Measurements from ENCODE around the gene RCC1. TPM values are rescaled to one million over a fixed set of nuclear protein-coding genes. Genes with fewer than 3 reads are reported as not detected.
"Not testable (repeated sequence)": the region's sequence is repeated elsewhere in the genome, so short reads cannot be mapped to it uniquely, and the experiment has no call there.

RCC1 gene
- polyA plus RNA-seq, 1 donor, result 46.2 TPM

GRCh38 chr1:28510273-28510969 lies 4.6 kb downstream of the RCC1 start:
- H3K4me3 ChIP-seq (ENCODE audit: low read length), result no peak overlapping the region
- peaks cover 22% of the 10 kb centered on the region for H3K4me1 ChIP-seq (ENCODE audit: control insufficient read depth, insufficient read depth, low read length)
- H3K36me3 ChIP-seq (ENCODE audit: control insufficient read depth, insufficient read depth, low read length), result peaks cover 52% of the 10 kb centered on the region
- peak overlapping the region; percentile 80 for H3K27ac ChIP-seq (ENCODE audit: low read length)
- no peaks in the 10 kb centered on the region for H3K27me3 ChIP-seq (ENCODE audit: control insufficient read depth, insufficient read depth, low read length)
- DNase-seq, result no peak
- no CpG with 5 or more reads among the region's 8 CpGs for WGBS (ENCODE audit: insufficient coverage, low lambda C conversion rate)
- no peaks in the 10 kb centered on the region for H3K9me3 ChIP-seq (ENCODE audit: control insufficient read depth, low read depth, low read length)

- DNase-seq, result no peak
- Histone ChIP-seq H3K4me1 (ENCODE audit: control insufficient read depth, insufficient read depth, low read length) (peaks cover 22% of the 10 kb centered on the region), H3K36me3 (ENCODE audit: control insufficient read depth, insufficient read depth, low read length) (peaks cover 52% of the 10 kb centered on the region), H3K9me3 (ENCODE audit: control insufficient read depth, low read depth, low read length) (no peaks in the 10 kb centered on the region), H3K27me3 (ENCODE audit: control insufficient read depth, insufficient read depth, low read length) (no peaks in the 10 kb centered on the region), H3K27ac (ENCODE audit: low read length) (no peak overlapping the region), H3K4me3 (ENCODE audit: low read length) (no peak overlapping the region)
- WGBS (ENCODE audit: insufficient coverage, low lambda C conversion rate), result no CpG with 5 or more reads among the region's 2 CpGs
Observed at GRCh38 chr1:28510970-28511440, 5.2 kb downstream of the RCC1 start.

- Histone ChIP-seq H3K27ac (ENCODE audit: low read length) (no peak overlapping the region), H3K4me3 (ENCODE audit: low read length) (no peak overlapping the region), H3K4me1 (ENCODE audit: control insufficient read depth, insufficient read depth, low read length) (peaks cover 22% of the 10 kb centered on the region), H3K9me3 (ENCODE audit: control insufficient read depth, low read depth, low read length) (no peaks in the 10 kb centered on the region), H3K27me3 (ENCODE audit: control insufficient read depth, insufficient read depth, low read length) (no peaks in the 10 kb centered on the region), H3K36me3 (ENCODE audit: control insufficient read depth, insufficient read depth, low read length) (peaks cover 52% of the 10 kb centered on the region)
- WGBS (ENCODE audit: insufficient coverage, low lambda C conversion rate), result 65% methylated on average over 2 of the region's 7 CpGs
- DNase-seq, result no peak
Observed at GRCh38 chr1:28512058-28512611, 6.3 kb downstream of the RCC1 start.

GRCh38 chr1:28514445-28514933 lies 8.6 kb downstream of the RCC1 start:
- Histone ChIP-seq H3K4me1 (ENCODE audit: control insufficient read depth, insufficient read depth, low read length) (peaks cover 22% of the 10 kb centered on the region), H3K36me3 (ENCODE audit: control insufficient read depth, insufficient read depth, low read length) (peaks cover 33% of the 10 kb centered on the region)
- not testable (repeated sequence) for H3K27ac ChIP-seq (ENCODE audit: low read length); DNase-seq; H3K27me3 ChIP-seq (ENCODE audit: control insufficient read depth, insufficient read depth, low read length); H3K9me3 ChIP-seq (ENCODE audit: control insufficient read depth, low read depth, low read length); H3K4me3 ChIP-seq (ENCODE audit: low read length)
- no CpG with 5 or more reads among the region's 13 CpGs for WGBS (ENCODE audit: insufficient coverage, low lambda C conversion rate)

- Histone ChIP-seq H3K4me3 (ENCODE audit: low read length) (no peak overlapping the region), H3K27me3 (ENCODE audit: control insufficient read depth, insufficient read depth, low read length) (no peaks in the 10 kb centered on the region), H3K36me3 (ENCODE audit: control insufficient read depth, insufficient read depth, low read length) (peaks cover 22% of the 10 kb centered on the region), H3K9me3 (ENCODE audit: control insufficient read depth, low read depth, low read length) (no peaks in the 10 kb centered on the region), H3K4me1 (ENCODE audit: control insufficient read depth, insufficient read depth, low read length) (peaks cover 11% of the 10 kb centered on the region), H3K27ac (ENCODE audit: low read length) (no peak overlapping the region)
- no peak for DNase-seq
- WGBS (ENCODE audit: insufficient coverage, low lambda C conversion rate), result no CpG with 5 or more reads among the region's 1 CpG
Observed at GRCh38 chr1:28516518-28516956, 10.7 kb downstream of the RCC1 start.

- no CpG with 5 or more reads among the region's 7 CpGs for WGBS (ENCODE audit: insufficient coverage, low lambda C conversion rate)
- Histone ChIP-seq H3K9me3 (ENCODE audit: control insufficient read depth, low read depth, low read length) (no peaks in the 10 kb centered on the region), H3K27me3 (ENCODE audit: control insufficient read depth, insufficient read depth, low read length) (no peaks in the 10 kb centered on the region), H3K36me3 (ENCODE audit: control insufficient read depth, insufficient read depth, low read length) (peaks cover 16% of the 10 kb centered on the region), H3K27ac (ENCODE audit: low read length) (no peak overlapping the region), H3K4me3 (ENCODE audit: low read length) (peak overlapping the region; percentile 46), H3K4me1 (ENCODE audit: control insufficient read depth, insufficient read depth, low read length) (peaks cover 11% of the 10 kb centered on the region)
- no peak for DNase-seq
Observed at GRCh38 chr1:28517649-28517999, 11.8 kb downstream of the RCC1 start.

GRCh38 chr1:28518000-28518744 lies 12.3 kb downstream of the RCC1 start:
- peak; percentile 90 to 93 for DNase-seq
- H3K4me3 ChIP-seq (ENCODE audit: low read length), result peak overlapping the region; percentile 69

GRCh38 chr1:28518745-28519341 lies 13.0 kb downstream of the RCC1 start:
- no peaks in the 10 kb centered on the region for H3K9me3 ChIP-seq (ENCODE audit: control insufficient read depth, low read depth, low read length)
- peak in 1 of 2 donors; percentile 62 for DNase-seq
- H3K4me1 ChIP-seq (ENCODE audit: control insufficient read depth, insufficient read depth, low read length), result peaks cover 11% of the 10 kb centered on the region
- H3K27ac ChIP-seq (ENCODE audit: low read length), result peak overlapping the region; percentile 49
- H3K4me3 ChIP-seq (ENCODE audit: low read length), result peak overlapping the region; percentile 69
- peaks cover 11% of the 10 kb centered on the region for H3K36me3 ChIP-seq (ENCODE audit: control insufficient read depth, insufficient read depth, low read length)
- no peaks in the 10 kb centered on the region for H3K27me3 ChIP-seq (ENCODE audit: control insufficient read depth, insufficient read depth, low read length)
- no CpG with 5 or more reads among the region's 21 CpGs for WGBS (ENCODE audit: insufficient coverage, low lambda C conversion rate)

More at GRCh38 chr1:28518000-28518744, 12.3 kb downstream of the RCC1 start:
- no CpG with 5 or more reads among the region's 92 CpGs for WGBS (ENCODE audit: insufficient coverage, low lambda C conversion rate)
- Histone ChIP-seq H3K36me3 (ENCODE audit: control insufficient read depth, insufficient read depth, low read length) (peaks cover 11% of the 10 kb centered on the region), H3K27me3 (ENCODE audit: control insufficient read depth, insufficient read depth, low read length) (no peaks in the 10 kb centered on the region), H3K4me1 (ENCODE audit: control insufficient read depth, insufficient read depth, low read length) (peaks cover 11% of the 10 kb centered on the region), H3K9me3 (ENCODE audit: control insufficient read depth, low read depth, low read length) (no peaks in the 10 kb centered on the region), H3K27ac (ENCODE audit: low read length) (peak overlapping the region; percentile 62)

GRCh38 chr1:28519946-28520725 lies 14.3 kb downstream of the RCC1 start:
- no CpG with 5 or more reads among the region's 10 CpGs for WGBS (ENCODE audit: insufficient coverage, low lambda C conversion rate)
- Histone ChIP-seq H3K4me1 (ENCODE audit: control insufficient read depth, insufficient read depth, low read length) (peaks cover 14% of the 10 kb centered on the region), H3K27ac (ENCODE audit: low read length) (no peak overlapping the region), H3K9me3 (ENCODE audit: control insufficient read depth, low read depth, low read length) (no peaks in the 10 kb centered on the region), H3K27me3 (ENCODE audit: control insufficient read depth, insufficient read depth, low read length) (no peaks in the 10 kb centered on the region), H3K36me3 (ENCODE audit: control insufficient read depth, insufficient read depth, low read length) (peaks cover 12% of the 10 kb centered on the region), H3K4me3 (ENCODE audit: low read length) (no peak overlapping the region)
- DNase-seq, result no peak
